ENCODE measurements around the gene SMAD7. TPM values are rescaled to one million over a fixed set of nuclear protein-coding genes. Genes with fewer than 3 reads are reported as not detected.

The SMAD7 gene
- total RNA-seq, 1 donor from 2014 or later = 6.9 TPM

DNA sequence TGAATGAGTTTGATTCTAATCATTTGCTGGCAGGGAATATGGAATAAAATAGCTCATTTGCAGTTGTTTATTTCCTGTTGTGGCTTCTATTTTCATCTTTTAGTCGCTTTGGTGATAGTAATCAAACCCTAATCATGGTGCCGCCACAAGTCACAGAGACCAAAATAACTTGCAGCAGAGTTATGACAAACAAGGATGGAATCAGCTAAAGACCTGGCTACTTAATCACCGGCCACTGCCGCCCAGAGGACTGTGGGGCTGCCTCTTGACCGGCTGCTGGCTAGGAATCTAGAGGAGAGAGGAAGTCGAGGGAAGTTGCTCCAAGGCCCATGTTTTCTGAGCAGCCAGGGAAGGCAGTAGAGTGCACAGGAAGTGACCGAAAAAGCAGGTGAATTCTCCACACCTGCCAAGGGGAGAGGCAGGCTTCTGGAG is 5.1 kb upstream of the SMAD7 start:
- CTCF ChIA-PET = no interaction called here

DNA sequence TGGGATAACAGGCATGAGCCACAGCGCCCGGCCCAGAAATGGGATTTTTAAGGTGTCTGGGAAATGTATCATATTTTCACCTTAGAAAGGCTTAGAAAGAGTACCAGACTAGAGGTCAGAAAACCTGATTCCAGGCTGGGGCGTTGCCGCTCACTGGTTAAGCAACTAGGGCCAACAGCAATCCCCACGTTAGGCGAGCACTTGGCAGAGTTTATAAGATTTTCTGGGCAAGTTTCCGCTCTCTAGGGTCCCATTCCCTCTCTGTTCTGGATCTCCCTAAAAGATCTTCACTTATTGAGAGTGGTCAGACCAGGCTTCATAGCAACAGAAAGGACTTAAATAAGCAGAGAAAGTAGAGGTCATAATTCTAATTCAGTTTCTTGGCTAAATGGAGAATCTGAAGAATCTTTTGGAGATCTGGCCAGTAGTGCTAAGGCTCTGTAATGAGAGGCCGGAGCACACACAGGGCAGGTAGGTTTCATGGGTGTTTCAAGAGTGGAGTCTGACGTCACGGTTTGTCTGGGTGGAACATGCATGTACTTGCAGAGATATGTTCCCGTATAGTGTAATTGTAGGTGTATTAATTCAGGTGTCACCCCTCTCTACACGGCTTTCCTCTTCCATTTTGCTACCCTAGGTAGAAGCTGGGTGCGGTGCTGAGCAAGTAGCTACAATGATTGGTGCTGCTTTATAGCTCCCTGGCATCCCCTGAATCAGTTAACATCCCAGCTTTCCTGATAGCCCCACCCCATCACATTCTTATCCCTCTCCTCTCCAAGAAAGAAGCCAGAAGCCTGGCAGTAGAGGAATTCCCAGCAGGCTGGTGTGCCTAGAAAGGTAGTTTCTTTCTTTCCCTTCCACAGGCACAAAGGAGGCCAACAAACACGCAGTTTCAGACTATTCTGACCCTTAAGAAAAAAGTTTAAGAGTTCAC is 4.4 kb upstream of the SMAD7 start:
- CTCF ChIA-PET = no interaction called here
- H3K27me3 Mint-ChIP-seq = peaks cover 3% of the 10 kb centered on the region
- DNase-seq (no peak), ATAC-seq (ENCODE audit: low read depth) (no peak)
- peaks cover 8% of the 10 kb centered on the region for H3K4me1 Mint-ChIP-seq
- peaks cover 3% of the 10 kb centered on the region for H3K36me3 Mint-ChIP-seq (ENCODE audit: low read depth)
- TF ChIP-seq, protein P1, sequence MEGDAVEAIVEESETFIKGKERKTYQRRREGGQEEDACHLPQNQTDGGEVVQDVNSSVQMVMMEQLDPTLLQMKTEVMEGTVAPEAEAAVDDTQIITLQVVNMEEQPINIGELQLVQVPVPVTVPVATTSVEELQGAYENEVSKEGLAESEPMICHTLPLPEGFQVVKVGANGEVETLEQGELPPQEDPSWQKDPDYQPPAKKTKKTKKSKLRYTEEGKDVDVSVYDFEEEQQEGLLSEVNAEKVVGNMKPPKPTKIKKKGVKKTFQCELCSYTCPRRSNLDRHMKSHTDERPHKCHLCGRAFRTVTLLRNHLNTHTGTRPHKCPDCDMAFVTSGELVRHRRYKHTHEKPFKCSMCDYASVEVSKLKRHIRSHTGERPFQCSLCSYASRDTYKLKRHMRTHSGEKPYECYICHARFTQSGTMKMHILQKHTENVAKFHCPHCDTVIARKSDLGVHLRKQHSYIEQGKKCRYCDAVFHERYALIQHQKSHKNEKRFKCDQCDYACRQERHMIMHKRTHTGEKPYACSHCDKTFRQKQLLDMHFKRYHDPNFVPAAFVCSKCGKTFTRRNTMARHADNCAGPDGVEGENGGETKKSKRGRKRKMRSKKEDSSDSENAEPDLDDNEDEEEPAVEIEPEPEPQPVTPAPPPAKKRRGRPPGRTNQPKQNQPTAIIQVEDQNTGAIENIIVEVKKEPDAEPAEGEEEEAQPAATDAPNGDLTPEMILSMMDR (IDR thresholded peaks at IDR 0.05) = no peak
- no peak overlapping the region for H3K4me3 Mint-ChIP-seq
- no peaks in the 10 kb centered on the region for H3K9me3 Mint-ChIP-seq
- intact Hi-C loops (cut with micrococcal nuclease) = loop anchor here (5.0 kb wide), 3 partner anchors 38 to 1332 kb away; partner anchors contain the start of gene CXXC1
- H3K27ac Mint-ChIP-seq = no peak overlapping the region
- POLR2A ChIA-PET = interaction anchor here (0.6 to 0.7 kb wide), 2 partner anchors 25 to 28 kb away, joined by 3 to 6 read pairs; no protein-coding TSS in a partner anchor

More for the DNA sequence above, 5.1 kb upstream of the SMAD7 start:
- Mint-ChIP-seq H3K27ac (no peak overlapping the region), H3K4me3 (no peak overlapping the region), H3K4me1 (peaks cover 7% of the 10 kb centered on the region), H3K36me3 (ENCODE audit: low read depth) (peaks cover 2% of the 10 kb centered on the region), H3K9me3 (no peaks in the 10 kb centered on the region), H3K27me3 (peaks cover 3% of the 10 kb centered on the region)
- POLR2A ChIA-PET = no interaction called here
- no peak for DNase-seq
- TF ChIP-seq, protein P1 (IDR thresholded peaks at IDR 0.05) = no peak
- intact Hi-C loops (cut with micrococcal nuclease) = no loop called here
- ATAC-seq (ENCODE audit: low read depth) = no peak

DNA sequence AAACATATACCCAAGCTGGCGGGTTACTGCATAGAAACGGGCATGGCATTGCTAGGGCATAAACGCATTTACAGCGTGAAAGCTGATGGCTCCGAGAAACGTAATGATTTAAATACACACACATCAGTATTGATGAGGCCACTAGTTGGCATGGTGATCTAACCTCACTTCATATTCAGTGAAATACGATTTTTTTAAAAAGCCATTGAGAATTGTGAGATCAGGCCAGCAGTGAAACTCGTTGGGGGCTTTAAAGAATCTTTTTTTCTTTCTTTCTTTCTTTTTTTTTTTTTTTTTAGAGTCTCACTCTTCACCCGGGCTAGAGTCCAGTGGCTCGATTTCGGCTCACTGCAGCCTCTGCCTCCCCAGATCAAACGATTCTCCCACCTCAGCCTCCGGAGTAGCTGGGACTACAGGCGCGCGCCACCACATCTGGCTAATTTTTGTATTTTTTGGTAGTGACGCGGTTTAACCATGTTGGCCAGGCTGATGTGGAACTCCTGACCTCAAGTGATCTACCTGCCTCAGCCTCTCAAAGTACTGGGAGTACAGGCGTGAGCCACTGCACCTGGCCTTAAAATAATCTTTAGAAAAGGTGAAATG is 2.4 kb upstream of the SMAD7 start:
- intact Hi-C loops (cut with micrococcal nuclease) = loop anchor here (1.0 to 5.0 kb wide), 6 partner anchors 22 to 1334 kb away; partner anchors contain the start of gene CXXC1
- Mint-ChIP-seq H3K27ac (peak overlapping the region; percentile 98), H3K4me3 (peak overlapping the region; percentile 95), H3K36me3 (ENCODE audit: low read depth) (peaks cover 3% of the 10 kb centered on the region), H3K4me1 (peaks cover 18% of the 10 kb centered on the region), H3K27me3 (no peaks in the 10 kb centered on the region), H3K9me3 (no peaks in the 10 kb centered on the region)
- TF ChIP-seq, protein P1 (IDR thresholded peaks at IDR 0.05) = no peak
- ChIA-PET CTCF (interaction anchor here (1.4 to 2.4 kb wide), 3 partner anchors 40 to 175 kb away, joined by 5 to 8 read pairs (median 6); no protein-coding TSS in a partner anchor), POLR2A (interaction anchor here (0.7 to 2.8 kb wide), 14 partner anchors 10 to 507 kb away, joined by 3 to 37 read pairs (median 6); no protein-coding TSS in a partner anchor)
- no peak for DNase-seq
- peak; percentile 1 for ATAC-seq (ENCODE audit: low read depth)

DNA sequence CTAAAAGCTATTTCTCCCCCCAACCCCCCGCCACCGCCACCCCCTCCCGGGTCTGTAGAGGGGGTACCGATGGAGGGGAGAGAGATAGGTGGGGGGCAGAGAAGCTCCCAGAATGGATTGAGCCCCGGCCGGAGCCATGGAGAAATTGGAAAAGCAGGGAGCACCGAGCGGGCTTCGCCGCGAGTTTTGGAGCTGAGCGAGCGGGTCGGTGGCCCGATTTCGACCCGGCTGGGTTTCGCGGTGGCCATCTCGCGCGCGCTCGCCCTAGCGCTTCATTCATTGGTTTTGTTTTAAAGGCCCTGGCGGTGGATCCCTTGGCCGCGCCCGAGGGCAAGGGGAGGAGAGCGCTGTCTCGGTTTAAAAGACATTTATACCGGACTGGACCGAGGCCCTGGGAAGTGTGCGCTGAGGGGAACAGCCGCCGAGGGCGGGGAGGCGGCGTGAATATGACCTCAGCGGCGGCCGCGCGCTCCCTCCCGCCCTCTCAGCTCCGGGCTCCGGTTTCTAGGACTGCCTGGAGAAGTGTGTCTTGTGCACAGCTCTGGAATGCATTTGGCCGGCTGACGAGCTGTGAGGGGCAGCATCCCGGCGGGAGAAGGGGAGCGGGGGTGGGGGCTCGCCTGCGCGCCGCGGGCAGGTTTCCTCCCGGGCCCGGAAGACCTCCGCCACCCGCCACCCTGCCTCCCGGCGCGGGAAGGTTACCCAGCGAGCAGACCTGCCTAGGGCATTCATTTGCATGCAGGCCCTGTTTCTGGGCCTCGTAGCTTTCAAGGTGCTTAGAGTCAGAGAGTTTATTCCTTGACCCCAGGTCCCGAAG is 1.7 kb upstream of the SMAD7 start:
- no peaks in the 10 kb centered on the region for H3K27me3 Mint-ChIP-seq
- intact Hi-C loops (cut with micrococcal nuclease) = loop anchor here (1.0 to 5.0 kb wide), 9 partner anchors 19 to 1335 kb away; partner anchors contain the start of gene CXXC1
- peaks cover 25% of the 10 kb centered on the region for H3K4me1 Mint-ChIP-seq
- ATAC-seq (ENCODE audit: low read depth) = peak; percentile 38
- no peaks in the 10 kb centered on the region for H3K9me3 Mint-ChIP-seq
- TF ChIP-seq, protein P1 (IDR thresholded peaks at IDR 0.05) = no peak
- DNase-seq = peak; percentile 69
- peak overlapping the region; percentile 98 for H3K27ac Mint-ChIP-seq
- ChIA-PET CTCF (interaction anchor here (1.1 to 2.4 kb wide), 5 partner anchors 20 to 175 kb away, joined by 3 to 11 read pairs (median 6); no protein-coding TSS in a partner anchor), POLR2A (interaction anchor here (0.6 to 2.8 kb wide), 31 partner anchors 11 to 1931 kb away, joined by 3 to 37 read pairs (median 5); partner anchors contain the start of genes C18orf32 and SMAD2)
- H3K4me3 Mint-ChIP-seq = peak overlapping the region; percentile 95
- peaks cover 5% of the 10 kb centered on the region for H3K36me3 Mint-ChIP-seq (ENCODE audit: low read depth)
